ENCODE measurements around the gene BMP6. TPM values are rescaled to one million over a fixed set of nuclear protein-coding genes. Genes with fewer than 3 reads are reported as not detected.

Gene BMP6
- total RNA-seq, 1 experiment from 2014 or later, result 1.6 TPM

- Histone ChIP-seq H3K4me1 (ENCODE audit: control insufficient read depth in 1 of 2, insufficient read depth in 2 of 2, low read length in 2 of 2) (no peaks in the 10 kb centered on the region), H4K20me1 (ENCODE audit: insufficient read depth) (0 out of 2 replicates have a peak, but pooled peaks cover 6% of the 10 kb centered on the region), H3K27me3 (ENCODE audit: insufficient read depth, low read length) (no peaks in the 10 kb centered on the region), H2AFZ (ENCODE audit: low read depth, low read length, poor library complexity, severe bottlenecking) (no peak overlapping the region), H3K79me2 (ENCODE audit: insufficient read depth, low read length) (peaks cover 85% of the 10 kb centered on the region), H3K9me2 (ENCODE audit: insufficient read depth) (no peaks in the 10 kb centered on the region), H3K4me3 (replicated peaks in 1 of 2; ENCODE audit: low read depth in 1 of 2, low read length in 2 of 2) (no peak overlapping the region), H3K9ac (ENCODE audit: low read length) (no peak overlapping the region), H3K9me3 (ENCODE audit: control insufficient read depth in 1 of 2, insufficient read depth in 1 of 2, low read depth in 1 of 2, low read length in 2 of 2) (no peaks in the 10 kb centered on the region), H3K36me3 (ENCODE audit: control insufficient read depth in 1 of 2, insufficient read depth in 2 of 2, low read length in 2 of 2) (peaks cover 44 to 60% of the 10 kb centered on the region in 2 experiments; a peak in 3 of 4 replicates), H3K27ac (ENCODE audit: low read depth, low read length) (no peak overlapping the region), H3K4me2 (ENCODE audit: low read length) (no peak overlapping the region)
- DNase-seq (ENCODE audit: low read depth, low spot score), result no peak
- ChIA-PET POLR2A (no interaction called here), CTCF (no interaction called here), RAD21 (ENCODE audit: low non-redundant PET in 1 of 2, low total read pairs in 2 of 2, uncharacterized antibody in 2 of 2, unreplicated experiment in 2 of 2) (no interaction called here)
- intact Hi-C loops (cut with micrococcal nuclease), result no loop called here
- ATAC-seq, result no peak
- TF ChIP-seq SP1 (IDR thresholded peaks at IDR 0.05; ENCODE audit: low read depth), result no peak
- no peak for TF ChIP-seq SRF (IDR thresholded peaks at IDR 0.05; ENCODE audit: low read depth)
- TF ChIP-seq CTCF (IDR thresholded peaks at IDR 0.05 in 2 of 3, conservative IDR thresholded peaks at IDR 0.05 in 1 of 3; ENCODE audit: borderline replicate concordance in 1 of 3, insufficient read depth in 1 of 3, low read depth in 2 of 3, low read length in 2 of 3), result no peak
- no peak for TF ChIP-seq RAD21 (IDR thresholded peaks at IDR 0.05; ENCODE audit: low read depth)
- no peak for TF ChIP-seq EGR1 (IDR thresholded peaks at IDR 0.05; ENCODE audit: low read depth)
- no peak for TF ChIP-seq CBX3 (IDR thresholded peaks at IDR 0.05; ENCODE audit: low read depth)
- TF ChIP-seq MAX (IDR thresholded peaks at IDR 0.05), result no peak
- TF ChIP-seq ATF3 (IDR thresholded peaks at IDR 0.05), result no peak
- no peak for TF ChIP-seq CEBPB (IDR thresholded peaks at IDR 0.05; ENCODE audit: low read depth)
- TF ChIP-seq POLR2AphosphoS5 (IDR thresholded peaks at IDR 0.05; ENCODE audit: low read depth, low read length), result no peak
- no peak for TF ChIP-seq EZH2phosphoT487 (IDR thresholded peaks at IDR 0.05; ENCODE audit: borderline replicate concordance)
- no TSS peak for BruUV-seq (replicated peaks)
These were observed 177.0 kb downstream of the BMP6 start for GRCh38 chr6:7902867-7903266.

All from HCT116 (cell line).